ENCODE measurements around the gene DGKQ.

DGKQ gene

GRCh38 chr4:993111-994029 is 20.0 kb upstream of the DGKQ start, which contains the start of gene SLC26A1:
SLC26A1 (minus strand) TSS chr4:993404; CDS start chr4:991703, 1,701 bp downstream.
- no peak within 1 kb of the TSS for H3K27ac ChIP-seq

DNA sequence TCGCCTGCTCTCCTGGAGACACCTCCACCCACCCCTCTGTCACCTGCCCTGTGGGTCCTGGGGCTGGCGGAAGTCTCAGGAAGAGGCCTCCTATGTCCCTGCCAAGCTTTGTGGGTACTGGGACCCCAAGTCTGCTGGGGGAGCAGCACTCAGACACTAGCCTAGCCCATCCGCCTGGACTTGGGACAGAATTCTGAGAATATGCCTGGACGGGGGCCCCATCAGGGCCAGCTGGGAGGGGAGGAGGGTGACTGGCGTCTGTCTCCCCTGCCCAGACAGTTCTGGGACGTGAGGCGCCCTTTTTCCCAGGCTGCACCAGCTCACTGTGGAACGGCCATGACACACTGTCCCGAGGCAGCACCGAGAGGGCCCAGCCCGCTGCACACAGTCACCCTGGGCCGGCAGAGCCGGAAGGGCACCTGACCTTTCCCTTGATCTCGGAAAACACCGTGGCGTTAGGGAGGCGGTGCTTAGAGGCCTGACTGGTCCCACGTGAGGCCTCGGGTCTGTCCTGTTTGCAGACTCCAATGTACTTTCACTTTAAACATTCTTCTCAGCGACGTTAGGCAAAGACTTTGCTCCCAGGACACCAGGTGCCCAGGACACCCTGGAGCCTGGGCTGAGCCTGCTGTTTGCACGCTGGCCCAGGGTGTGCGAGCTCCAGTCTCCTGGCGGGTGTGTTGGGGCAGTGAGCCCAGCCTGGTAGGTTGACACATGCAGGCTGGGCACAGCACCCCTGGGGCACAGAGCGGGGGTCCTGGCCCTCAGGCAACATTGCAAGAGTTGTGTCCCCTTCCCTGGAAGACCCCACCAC is 19.1 kb upstream of the DGKQ start:
- H3K27me3 ChIP-seq: peaks cover 23% of the 10 kb centered on the region
- no peak overlapping the region for H3K27ac ChIP-seq
- no peaks in the 10 kb centered on the region for H3K9me3 ChIP-seq
- H3K4me3 ChIP-seq (ENCODE audit: low read depth in 1 of 2, low read length in 1 of 2): no peak overlapping the region
- H3K4me1 ChIP-seq (ENCODE audit: control insufficient read depth in 1 of 2, insufficient read depth in 1 of 2, low read depth in 1 of 2, low read length in 1 of 2): peaks cover 1 to 3% of the 10 kb centered on the region in 2 experiments
- no peaks in the 10 kb centered on the region for H3K36me3 ChIP-seq
- no peak for TF ChIP-seq CTCF (IDR thresholded peaks at IDR 0.05)

More at GRCh38 chr4:993111-994029, 20.0 kb upstream of the DGKQ start, which contains the start of gene SLC26A1:
- no peak for TF ChIP-seq CTCF (IDR thresholded peaks at IDR 0.05)
- Histone ChIP-seq H3K4me1 (ENCODE audit: control insufficient read depth in 1 of 2, insufficient read depth in 1 of 2, low read depth in 1 of 2, low read length in 1 of 2) (no peaks in the 10 kb centered on the region), H3K9me3 (no peaks in the 10 kb centered on the region), H3K36me3 (no peaks in the 10 kb centered on the region), H3K27me3 (peaks cover 32% of the 10 kb centered on the region), H3K4me3 (ENCODE audit: low read depth in 1 of 2, low read length in 1 of 2) (no peak within 1 kb of the TSS)

DNA sequence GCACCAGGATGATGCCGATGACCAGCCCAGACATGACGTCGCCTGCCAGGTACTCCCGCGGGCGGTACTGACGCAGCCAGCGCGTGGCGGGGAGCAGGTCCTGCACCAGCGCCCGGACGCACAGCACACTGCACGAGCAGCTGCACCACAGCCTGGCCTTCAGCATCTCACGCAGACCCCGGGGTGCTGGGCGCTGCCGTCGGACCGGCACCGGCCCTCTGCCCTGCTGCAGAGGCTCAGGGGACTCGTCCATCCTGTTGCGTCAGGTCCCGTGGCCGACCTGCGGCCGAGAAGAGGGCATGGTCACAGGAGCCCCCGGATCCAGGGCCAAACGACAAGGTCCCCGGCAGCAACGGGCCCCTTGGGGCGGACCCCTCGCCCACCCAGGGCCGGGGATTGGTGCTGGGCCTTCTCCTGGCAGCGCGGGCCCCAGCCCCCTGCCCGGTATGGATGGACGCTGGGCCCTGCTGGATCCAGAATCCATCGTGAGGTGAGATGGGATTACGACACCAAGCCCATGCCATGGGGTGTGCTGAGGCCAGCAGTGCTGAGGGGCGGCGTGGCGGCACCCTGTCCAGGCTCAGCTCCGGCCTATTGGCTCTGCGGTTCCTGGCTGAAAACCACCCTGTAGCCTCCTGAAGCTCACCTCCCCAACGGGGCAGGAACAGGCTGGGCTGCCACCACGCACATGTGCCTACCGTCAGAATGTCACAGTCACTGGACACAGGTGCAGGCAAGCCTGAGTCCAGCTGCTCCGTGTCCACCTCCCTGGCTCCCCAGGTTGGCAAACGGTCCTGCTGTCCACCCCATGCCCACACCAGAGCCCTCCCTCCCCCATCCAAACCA is 18.3 kb upstream of the DGKQ start:
- Histone ChIP-seq H3K4me3 (ENCODE audit: low read depth in 1 of 2, low read length in 1 of 2) (no peak overlapping the region), H3K27ac (no peak overlapping the region), H3K27me3 (peaks cover 15% of the 10 kb centered on the region), H3K4me1 (ENCODE audit: control insufficient read depth in 1 of 2, insufficient read depth in 1 of 2, low read depth in 1 of 2, low read length in 1 of 2) (peaks cover 7 to 10% of the 10 kb centered on the region in 2 experiments), H3K36me3 (no peaks in the 10 kb centered on the region), H3K9me3 (no peaks in the 10 kb centered on the region)
- no peak for TF ChIP-seq CTCF (IDR thresholded peaks at IDR 0.05)

DNA sequence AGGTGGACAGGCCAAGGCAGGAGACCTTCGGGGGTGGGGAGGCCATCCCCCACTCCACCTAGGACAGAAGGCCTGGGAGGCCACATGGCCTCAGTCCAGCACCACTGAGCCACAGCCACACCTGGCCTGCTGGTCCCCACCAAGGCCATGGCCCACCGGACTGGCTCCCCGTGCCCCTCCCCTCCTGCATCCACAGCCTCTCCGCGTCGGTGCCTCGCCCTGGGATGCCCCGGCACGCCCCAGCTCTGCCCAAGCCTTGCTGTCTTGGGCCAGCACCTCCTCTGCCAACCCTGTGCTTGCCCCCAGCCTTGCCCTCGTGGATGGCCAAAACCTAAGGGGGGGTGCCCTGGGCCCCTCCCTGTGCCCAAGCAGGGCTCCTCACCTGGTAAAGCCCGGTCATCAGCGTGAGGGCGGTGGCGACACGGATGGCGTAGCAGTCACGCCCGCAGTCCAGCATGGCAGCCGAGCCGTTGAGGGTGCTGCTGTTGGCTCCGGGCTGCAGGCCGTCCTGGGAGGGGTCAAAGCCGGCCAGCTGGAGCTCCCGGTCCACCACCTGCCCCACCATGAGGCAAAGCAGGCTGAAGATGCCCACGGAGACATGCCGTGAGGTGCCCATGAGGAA is 17.5 kb upstream of the DGKQ start:
- Histone ChIP-seq H3K27me3 (peaks cover 10% of the 10 kb centered on the region), H3K27ac (no peak overlapping the region), H3K4me3 (ENCODE audit: low read depth in 1 of 2, low read length in 1 of 2) (no peak overlapping the region), H3K9me3 (no peaks in the 10 kb centered on the region), H3K4me1 (ENCODE audit: control insufficient read depth in 1 of 2, insufficient read depth in 1 of 2, low read depth in 1 of 2, low read length in 1 of 2) (peaks cover 12 to 17% of the 10 kb centered on the region in 2 experiments), H3K36me3 (no peaks in the 10 kb centered on the region)
- no peak for TF ChIP-seq CTCF (IDR thresholded peaks at IDR 0.05)

Data from neutrophil (primary cell).